Thyroid gland (tissue), 4 donors: ENCODE data around the gene RHO. TPM values are rescaled to one million over a fixed set of nuclear protein-coding genes. Genes with fewer than 3 reads are reported as not detected.

Experiments
- DNase-seq, 2 donors: peaks; one replicate each; pipeline ENCODE4 v3.0.0-alpha.2; 2019
- H3K27ac ChIP-seq, 3 donors: fragments of 200-600 bp; sonication (generic); 1 replicate in 2 of 3; 2 replicates in 1 of 3; pipeline ENCODE4 v1.5.1; 2016 to 2019; ENCODE audit warnings: mild to moderate bottlenecking in 1 of 3, moderate library complexity in 1 of 3
- H3K27me3 ChIP-seq: fragments of 200-600 bp; sonication (generic); one replicate; pipeline ENCODE4 v1.5.1; 2019
- H3K36me3 ChIP-seq, 2 donors: fragments of 200-600 bp; sonication (generic); one replicate each; pipeline ENCODE4 v1.5.1; 2016 to 2019
- H3K4me1 ChIP-seq, 2 donors: fragments of 200-600 bp; sonication (generic); one replicate each; pipeline ENCODE4 v1.5.1; 2017 to 2019
- H3K4me3 ChIP-seq, 3 donors: fragments of 200-600 bp; sonication (generic); replicated peaks in 1 of 3; 1 replicate in 2 of 3; 2 replicates in 1 of 3; pipeline ENCODE4 v1.5.1; 2016; ENCODE audit warnings: mild to moderate bottlenecking in 1 of 3
- H3K9me3 ChIP-seq: fragments of 200-600 bp; sonication (generic); one replicate; pipeline ENCODE4 v1.5.1; 2017
- POLR2A ChIP-seq, 2 donors: fragments of 450-650 bp; IDR thresholded peaks; one replicate each; pipeline ENCODE4 v1.6.1; 2017; ENCODE audit warnings: antibody characterized with exemption in 2 of 2, mild to moderate bottlenecking in 2 of 2, moderate library complexity in 1 of 2
- WGBS, 2 donors: methylation state at CpG; one replicate each; pipeline ENCODE4 v1.1.5; 2017; 5-methylcytosine and 5-hydroxymethylcytosine counted together
- intact Hi-C: fragments of 100-400 bp; cut with DNase I; formaldehyde crosslinking; loops from one replicate; pipeline ENCODE4 v1.15.1; 2023
- total RNA-seq, 4 donors: library from RNA; depleted of rRNA; stranded (reverse); fragments of >200 nt; gene quantifications; one replicate each; pipeline ENCODE4 v1.2.3, GENCODE V29; 2016
- TF ChIP-seq, protein P1 (sequence below), 6 experiments: fragments of 200-600 bp in 3 of 6; fragments of 450-650 bp in 3 of 6; sonication (generic) in 3 of 6; IDR thresholded peaks; one replicate each; pipeline ENCODE4 v1.5.1; 2016 to 2019; ENCODE audit warnings: antibody characterized with exemption in 6 of 6, mild to moderate bottlenecking in 2 of 6, inconsistent platforms in 1 of 6, moderate library complexity in 1 of 6

Gene RHO
- total RNA-seq, 4 donors from 2014 or later, result not detected

DNA sequence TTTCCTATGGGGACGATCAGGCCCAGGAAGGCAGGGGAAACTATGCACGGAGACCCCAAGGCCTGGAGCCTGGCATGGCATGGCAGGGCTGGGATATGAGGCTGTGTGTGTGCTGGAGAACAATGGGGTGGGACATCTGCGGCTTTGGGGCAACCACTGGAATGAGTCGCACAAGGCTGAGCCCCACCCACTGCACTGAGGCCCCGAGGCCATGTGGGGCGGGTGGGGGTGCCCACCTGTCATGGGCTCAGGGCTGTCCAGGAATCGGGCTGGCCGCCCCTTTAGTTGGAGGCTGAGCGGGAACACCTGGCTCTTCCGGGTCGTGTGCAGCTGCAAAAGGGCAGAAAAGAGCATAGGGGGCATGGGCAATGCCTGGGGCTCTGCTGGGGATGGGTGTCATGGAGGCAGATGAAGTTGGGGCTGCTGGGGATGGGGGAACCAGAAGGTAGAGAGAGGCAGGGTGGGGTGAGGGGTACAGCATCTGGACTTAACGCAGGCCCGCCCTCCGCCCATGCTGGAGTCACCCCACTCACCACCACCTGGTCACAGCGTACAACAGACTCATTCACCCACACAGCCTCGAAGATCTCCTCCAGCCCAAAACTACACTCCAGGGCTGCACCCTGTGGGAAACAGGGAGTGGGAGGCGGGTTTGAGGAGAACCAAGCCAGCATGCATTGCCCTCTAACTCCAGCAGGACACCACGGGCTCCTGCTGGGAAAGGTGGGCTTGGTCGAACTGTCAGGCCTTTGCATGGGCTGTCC lies 47.0 kb downstream of the RHO start:
- intact Hi-C loops, result no loop called here
- Histone ChIP-seq H3K27ac (no peak overlapping the region), H3K36me3 (peaks cover 7 to 21% of the 10 kb centered on the region in 2 donors), H3K9me3 (no peaks in the 10 kb centered on the region), H3K4me3 (no peak overlapping the region), H3K27me3 (no peaks in the 10 kb centered on the region), H3K4me1 (peaks cover 0 to 24% of the 10 kb centered on the region in 2 donors)
- no peak for DNase-seq
- TF ChIP-seq POLR2A (IDR thresholded peaks at IDR 0.05), result no peak
- TF ChIP-seq, protein P1, sequence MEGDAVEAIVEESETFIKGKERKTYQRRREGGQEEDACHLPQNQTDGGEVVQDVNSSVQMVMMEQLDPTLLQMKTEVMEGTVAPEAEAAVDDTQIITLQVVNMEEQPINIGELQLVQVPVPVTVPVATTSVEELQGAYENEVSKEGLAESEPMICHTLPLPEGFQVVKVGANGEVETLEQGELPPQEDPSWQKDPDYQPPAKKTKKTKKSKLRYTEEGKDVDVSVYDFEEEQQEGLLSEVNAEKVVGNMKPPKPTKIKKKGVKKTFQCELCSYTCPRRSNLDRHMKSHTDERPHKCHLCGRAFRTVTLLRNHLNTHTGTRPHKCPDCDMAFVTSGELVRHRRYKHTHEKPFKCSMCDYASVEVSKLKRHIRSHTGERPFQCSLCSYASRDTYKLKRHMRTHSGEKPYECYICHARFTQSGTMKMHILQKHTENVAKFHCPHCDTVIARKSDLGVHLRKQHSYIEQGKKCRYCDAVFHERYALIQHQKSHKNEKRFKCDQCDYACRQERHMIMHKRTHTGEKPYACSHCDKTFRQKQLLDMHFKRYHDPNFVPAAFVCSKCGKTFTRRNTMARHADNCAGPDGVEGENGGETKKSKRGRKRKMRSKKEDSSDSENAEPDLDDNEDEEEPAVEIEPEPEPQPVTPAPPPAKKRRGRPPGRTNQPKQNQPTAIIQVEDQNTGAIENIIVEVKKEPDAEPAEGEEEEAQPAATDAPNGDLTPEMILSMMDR (IDR thresholded peaks at IDR 0.05), result no peak
- WGBS, 2 donors, result 87 to 89% methylated on average over 14 to 18 of the region's 19 CpGs

DNA sequence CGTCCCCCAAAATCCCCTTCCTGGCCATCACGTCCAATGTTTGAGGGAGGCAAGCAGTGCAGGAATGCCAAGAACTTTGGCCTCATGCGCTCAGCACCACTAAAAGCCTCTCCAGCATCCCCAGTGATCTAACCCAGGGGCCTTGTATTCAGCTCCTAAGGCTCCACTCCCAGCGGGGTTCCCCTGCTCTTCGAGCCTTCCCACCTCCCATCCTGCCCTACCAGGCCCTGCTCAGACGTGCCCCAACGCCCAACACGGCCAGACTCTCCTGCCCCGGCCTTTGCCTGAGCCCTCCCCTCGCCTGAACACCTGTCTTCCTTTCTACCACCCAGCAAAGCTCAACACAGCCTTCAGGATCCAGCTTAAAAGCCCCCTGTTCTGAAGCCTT lies 47.6 kb downstream of the RHO start:
- no peak for DNase-seq
- Histone ChIP-seq H3K36me3 (peaks cover 2 to 15% of the 10 kb centered on the region in 2 donors), H3K9me3 (no peaks in the 10 kb centered on the region), H3K4me3 (no peak overlapping the region), H3K27me3 (no peaks in the 10 kb centered on the region), H3K4me1 (peaks cover 0 to 24% of the 10 kb centered on the region in 2 donors), H3K27ac (peak overlapping the region in 1 of 3 donors; percentile 70)
- no peak for TF ChIP-seq POLR2A (IDR thresholded peaks at IDR 0.05)
- TF ChIP-seq, protein P1 (IDR thresholded peaks at IDR 0.05), result no peak
- intact Hi-C loops, result no loop called here
- WGBS, 2 donors, result 87 to 89% methylated on average over 9 to 10 of the region's 10 CpGs

DNA sequence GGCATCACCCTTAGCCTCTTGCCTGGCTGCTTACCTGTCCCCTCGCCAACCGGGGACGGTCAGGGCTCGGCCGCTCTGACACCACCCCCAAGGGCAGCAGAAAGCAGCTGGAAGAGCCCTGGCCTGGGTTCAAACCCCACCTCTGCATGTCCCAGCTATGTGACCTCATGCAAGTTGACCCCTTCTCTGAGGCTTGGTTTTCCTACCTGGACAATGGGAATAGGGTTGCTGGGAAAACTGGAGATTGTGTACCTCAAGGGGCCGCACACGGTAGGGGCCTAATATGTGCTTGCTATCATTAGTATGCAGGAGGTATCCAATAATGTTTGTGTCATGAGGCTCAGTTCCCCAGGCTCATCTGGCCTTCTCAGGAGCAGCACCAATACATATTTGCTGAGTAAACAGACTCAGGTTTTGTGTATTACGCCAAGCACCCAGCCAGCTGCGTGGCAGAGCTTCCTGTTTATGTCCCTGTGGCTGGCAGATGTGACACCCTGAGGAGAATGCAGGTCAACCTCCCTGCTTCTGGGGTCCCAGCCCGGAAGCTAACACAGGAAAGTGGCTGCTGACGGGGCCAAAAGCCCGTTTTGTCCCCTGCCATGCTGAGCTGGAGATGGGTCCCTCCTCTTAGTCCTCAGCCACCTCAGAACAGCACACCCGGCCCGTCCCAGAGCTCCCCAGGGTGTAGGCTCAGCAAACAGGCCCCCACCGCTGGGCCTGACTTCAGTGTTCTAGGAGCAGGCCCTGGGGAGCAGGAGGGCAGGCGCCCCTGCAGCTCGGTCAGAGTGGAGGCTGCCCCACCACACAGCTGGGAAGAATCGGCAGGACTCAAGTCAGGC lies 48.3 kb downstream of the RHO start:
- TF ChIP-seq, protein P1 (IDR thresholded peaks at IDR 0.05), result no peak
- no peak for TF ChIP-seq POLR2A (IDR thresholded peaks at IDR 0.05)
- no peak for DNase-seq

DNA sequence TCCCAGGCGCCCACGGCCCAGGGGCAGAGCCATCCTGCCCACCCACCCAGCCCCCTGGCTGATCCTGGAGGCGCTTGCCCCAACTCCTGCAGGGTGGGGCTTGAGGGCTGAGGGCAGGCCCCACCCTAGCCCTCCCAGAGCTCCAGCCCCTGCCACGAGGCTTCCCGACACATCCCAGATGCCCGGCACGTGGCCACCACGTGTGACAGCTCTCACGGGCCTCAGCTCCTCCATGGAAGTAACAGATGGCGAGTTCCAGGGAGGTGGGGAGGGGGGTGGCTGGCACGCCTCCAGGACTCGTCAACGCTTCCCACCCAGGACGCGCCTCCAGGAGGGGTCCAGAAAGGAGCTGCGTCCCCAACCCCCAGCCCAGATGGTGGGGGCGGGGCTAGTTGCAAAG lies 48.9 kb downstream of the RHO start:
- peaks cover 0 to 24% of the 10 kb centered on the region in 2 donors for H3K4me1 ChIP-seq
- no peaks in the 10 kb centered on the region for H3K27me3 ChIP-seq
- 69 to 92% methylated on average over 7 to 11 of the region's 17 CpGs for WGBS, 2 donors
- intact Hi-C loops, result no loop called here
- H3K9me3 ChIP-seq, result no peaks in the 10 kb centered on the region
- H3K36me3 ChIP-seq, result peaks cover 0 to 6% of the 10 kb centered on the region in 2 donors
- TF ChIP-seq, protein P1 (IDR thresholded peaks at IDR 0.05), result no peak
- no peak for TF ChIP-seq POLR2A (IDR thresholded peaks at IDR 0.05)
- H3K4me3 ChIP-seq, result no peak overlapping the region
- DNase-seq, result no peak
- peak overlapping the region in 2 of 3 donors; percentile 47 to 70 for H3K27ac ChIP-seq

More for the DNA sequence above, 48.3 kb downstream of the RHO start:
- Histone ChIP-seq H3K4me1 (peaks cover 0 to 24% of the 10 kb centered on the region in 2 donors), H3K4me3 (no peak overlapping the region), H3K9me3 (no peaks in the 10 kb centered on the region), H3K27ac (peak overlapping the region in 2 of 3 donors; percentile 47 to 70), H3K27me3 (no peaks in the 10 kb centered on the region), H3K36me3 (peaks cover 0 to 12% of the 10 kb centered on the region in 2 donors)
- intact Hi-C loops, result no loop called here
- 77 to 91% methylated on average over 14 to 15 of the region's 18 CpGs for WGBS, 2 donors
